HG03442 (cell line): ENCODE results near the gene ZWILCH.
A peak's percentile ranks its signal among the peaks of the same experiment; 100 is the strongest.
"Not testable (repeated sequence)": the region's sequence is repeated elsewhere in the genome, so short reads cannot be mapped to it uniquely, and the experiment has no call there.

Experiments
- ATAC-seq: cut with Tn5 transposase; IDR thresholded peaks from one replicate; pipeline ENCODE4 v1.9.1; 2021; ENCODE audit warnings: mild to moderate bottlenecking, moderate library complexity; ENCODE audit not compliant: unreplicated experiment

Gene ZWILCH

GRCh38 chr15:66504563-66505429 lies at the start of gene ZWILCH, which contains the start of gene RPL4:
Gene ZWILCH, plus strand, starts transcription at chr15:66505326. Its CDS starts 13 bp downstream, at chr15:66505339.
Gene RPL4, minus strand, starts transcription at chr15:66504855. Its CDS starts 65 bp downstream, at chr15:66504790.
- ATAC-seq = peak; percentile 66

- ATAC-seq = no peak
Measured at GRCh38 chr15:66456211-66456610, 48.9 kb upstream of the ZWILCH start.

GRCh38 chr15:66459818-66460615 lies 45.1 kb upstream of the ZWILCH start:
- ATAC-seq = no peak

DNA sequence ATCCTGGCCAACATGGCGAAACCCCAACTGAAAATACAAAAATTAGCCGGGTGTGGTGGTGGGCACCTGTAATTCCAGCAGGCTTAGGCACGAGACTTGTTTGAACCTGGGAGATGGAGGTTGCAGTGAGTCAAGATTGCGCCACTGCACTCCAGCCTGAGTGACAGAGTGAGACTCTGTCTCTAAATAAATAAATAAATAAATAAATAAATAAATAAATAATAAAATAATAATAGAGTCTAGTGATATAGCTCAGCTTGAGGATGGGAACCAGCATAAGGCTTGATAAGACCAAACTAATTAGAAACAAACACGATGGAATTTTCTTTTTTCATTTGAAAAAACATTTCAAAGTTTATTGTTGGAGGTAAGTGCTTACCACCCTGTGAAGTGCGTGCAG lies 43.8 kb upstream of the ZWILCH start:
- not testable (repeated sequence) for ATAC-seq

GRCh38 chr15:66461917-66462316 lies 43.2 kb upstream of the ZWILCH start:
- no peak for ATAC-seq

DNA sequence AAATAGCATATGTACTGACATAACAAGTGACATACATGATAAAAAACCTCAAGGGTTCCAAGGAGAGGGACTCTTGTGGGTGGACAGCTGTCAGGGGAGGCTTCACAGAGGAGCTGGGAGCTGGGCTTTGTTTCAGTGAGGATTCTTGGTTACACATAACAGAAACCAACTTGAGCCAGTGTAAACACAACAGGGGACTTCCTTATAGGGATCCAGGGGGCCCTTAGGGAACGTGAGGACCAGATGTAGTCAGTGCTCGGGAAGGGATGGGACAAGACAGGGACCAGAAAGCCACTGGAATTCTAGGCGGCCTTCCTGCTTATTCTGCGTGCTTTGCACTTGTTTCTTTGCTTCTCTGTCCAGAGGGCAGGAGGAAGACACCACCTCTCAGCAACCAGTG lies 42.5 kb upstream of the ZWILCH start:
- ATAC-seq = no peak

- not testable (repeated sequence) for ATAC-seq
Measured at GRCh38 chr15:66465294-66465693, 39.8 kb upstream of the ZWILCH start.

- not testable (repeated sequence) for ATAC-seq
Measured at GRCh38 chr15:66467162-66468040, 37.7 kb upstream of the ZWILCH start.

- ATAC-seq = not testable (repeated sequence)
Measured at GRCh38 chr15:66470825-66471224, 34.3 kb upstream of the ZWILCH start.

DNA sequence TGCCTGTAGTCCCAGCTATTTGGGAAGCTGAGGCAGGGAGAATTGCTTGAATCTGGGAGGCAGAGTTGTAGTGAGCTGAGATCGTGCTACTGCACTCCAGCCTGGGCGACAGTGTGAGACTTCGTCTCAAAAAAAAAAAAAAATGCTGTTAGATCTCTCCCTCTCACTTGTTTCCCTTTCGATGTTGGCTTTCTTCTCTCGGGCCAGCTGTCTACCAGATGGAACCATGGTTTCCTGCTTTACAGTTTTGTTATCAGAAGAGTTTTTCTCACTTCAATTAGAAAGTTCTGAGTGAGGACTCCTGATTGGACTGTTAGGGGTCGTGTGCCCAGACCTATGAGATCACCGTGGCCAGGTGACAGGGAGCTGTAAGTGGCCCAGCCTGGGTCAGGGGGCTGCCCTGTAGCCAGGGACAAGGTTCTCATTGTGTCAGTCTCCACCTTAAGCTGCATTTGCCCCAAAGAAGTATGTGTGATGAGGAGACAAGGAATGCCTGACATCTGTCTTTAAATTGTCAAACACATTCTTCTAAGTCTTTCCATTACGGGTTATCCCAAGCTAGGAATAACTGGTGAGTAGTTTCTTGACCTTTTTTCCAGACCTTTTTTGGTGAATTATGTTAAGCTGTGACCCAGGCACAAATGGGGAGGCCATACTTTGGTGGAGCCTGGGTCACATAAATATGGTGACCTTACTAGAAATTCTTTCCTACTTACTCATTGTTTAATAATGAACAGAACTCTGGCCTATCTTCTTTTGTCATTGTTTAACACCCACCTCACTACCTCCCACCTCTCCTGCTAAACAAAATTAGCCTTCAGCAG lies 32.7 kb upstream of the ZWILCH start:
- peak; percentile 83 for ATAC-seq

DNA sequence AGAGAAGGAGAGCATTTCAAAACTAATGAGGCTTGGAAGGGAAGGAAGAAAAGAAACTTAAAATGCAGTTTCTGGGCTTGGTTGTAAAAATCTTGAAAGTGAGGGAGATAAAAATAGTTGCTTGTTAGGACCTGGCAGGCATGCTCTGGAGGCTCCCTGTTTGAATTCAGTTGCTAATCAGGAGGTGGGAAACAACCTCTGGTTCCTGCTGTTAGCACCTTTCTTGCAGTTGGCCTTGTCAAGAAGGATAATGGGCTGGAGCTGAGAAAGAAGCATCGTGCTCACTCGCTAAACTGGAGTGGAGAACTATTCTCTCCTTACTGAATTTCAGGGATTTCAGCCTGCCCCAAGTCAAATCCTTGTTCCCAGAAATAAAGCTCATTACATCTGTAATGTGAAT lies 31.0 kb upstream of the ZWILCH start:
- ATAC-seq = no peak

DNA sequence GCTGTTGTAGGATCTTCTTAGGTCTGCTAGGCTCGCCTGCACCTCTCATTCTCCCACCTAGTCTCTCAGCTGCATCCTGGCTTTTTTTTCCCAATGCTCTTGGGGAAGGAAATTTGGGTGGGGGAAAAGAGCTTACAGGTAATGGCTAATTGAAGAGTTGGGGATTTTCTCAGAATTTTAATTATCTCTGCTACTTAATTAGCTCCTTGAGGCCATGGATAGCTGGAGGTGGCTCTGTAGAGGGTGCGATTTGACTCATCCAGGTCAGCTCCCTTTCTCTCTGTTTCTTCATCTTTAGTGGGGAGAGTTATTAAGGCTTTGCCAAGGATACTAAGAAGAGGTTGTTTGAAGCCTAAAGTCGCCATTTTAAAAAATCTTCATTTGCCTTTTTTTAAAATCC lies 30.2 kb upstream of the ZWILCH start:
- no peak for ATAC-seq

GRCh38 chr15:66476535-66476934 lies 28.6 kb upstream of the ZWILCH start:
- no peak for ATAC-seq

DNA sequence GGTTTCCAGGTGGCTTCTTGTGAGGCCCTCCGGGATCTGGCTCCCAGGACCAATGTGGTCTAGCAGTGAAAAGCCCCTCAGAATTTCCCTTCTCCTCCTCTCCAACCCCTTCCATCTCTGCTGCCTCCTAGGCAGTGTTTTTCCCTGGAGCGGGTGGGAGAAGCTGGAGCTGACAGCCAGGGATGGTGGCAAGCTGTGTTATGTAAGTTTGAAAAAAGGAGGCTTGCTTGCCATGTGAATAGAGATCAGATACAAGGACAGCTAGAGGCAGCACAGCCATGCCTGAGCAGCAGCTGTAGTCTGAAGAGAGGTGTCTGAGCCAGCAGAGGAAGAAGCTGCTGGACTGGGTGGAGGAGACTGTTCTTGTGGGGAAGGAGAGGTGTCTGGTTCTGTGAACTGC lies 28.1 kb upstream of the ZWILCH start:
- no peak for ATAC-seq

GRCh38 chr15:66480267-66480666 lies 24.9 kb upstream of the ZWILCH start:
- ATAC-seq = no peak

GRCh38 chr15:66481107-66481856 lies 23.8 kb upstream of the ZWILCH start:
- ATAC-seq = no peak

DNA sequence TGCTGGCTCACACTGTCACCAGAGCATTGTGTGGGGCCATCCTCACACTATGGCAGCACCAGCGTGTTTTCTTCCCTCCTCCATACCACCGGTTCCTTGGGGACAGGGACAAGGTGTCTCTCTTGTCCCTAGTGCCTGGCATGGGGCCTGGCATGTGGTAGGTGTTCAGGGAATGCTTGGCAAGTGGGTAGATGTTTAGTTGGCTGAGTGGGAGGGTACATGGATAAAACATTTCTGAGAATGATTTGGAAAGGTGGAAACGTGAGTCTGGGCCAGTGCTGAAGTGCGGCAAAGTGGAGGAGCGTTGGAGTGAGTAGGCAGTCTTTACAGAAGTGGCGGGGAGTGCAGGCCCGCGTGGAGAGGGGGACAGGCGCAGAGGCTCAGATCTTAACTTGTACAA lies 22.6 kb upstream of the ZWILCH start:
- ATAC-seq = no peak

DNA sequence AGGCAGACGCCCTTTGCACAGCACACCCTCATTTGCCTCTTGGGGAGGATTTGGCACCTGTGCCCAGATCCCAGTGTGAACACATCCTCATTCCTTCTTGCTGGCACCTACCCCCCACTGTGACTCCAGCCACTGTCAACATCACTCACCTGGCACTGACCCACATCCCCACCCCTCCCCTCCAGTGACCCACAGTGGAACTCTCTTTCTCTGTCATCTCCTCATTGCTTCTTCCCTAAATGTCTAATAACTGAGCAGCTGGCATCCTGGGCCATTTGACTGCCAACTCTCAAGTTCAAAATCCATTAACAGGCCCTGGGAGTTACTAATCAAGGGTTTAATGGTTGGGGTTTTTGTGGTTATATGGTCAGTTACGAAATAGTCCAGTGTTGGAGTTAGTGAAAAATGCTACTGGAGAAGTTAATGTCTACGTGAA lies 22.0 kb upstream of the ZWILCH start:
- ATAC-seq = no peak

DNA sequence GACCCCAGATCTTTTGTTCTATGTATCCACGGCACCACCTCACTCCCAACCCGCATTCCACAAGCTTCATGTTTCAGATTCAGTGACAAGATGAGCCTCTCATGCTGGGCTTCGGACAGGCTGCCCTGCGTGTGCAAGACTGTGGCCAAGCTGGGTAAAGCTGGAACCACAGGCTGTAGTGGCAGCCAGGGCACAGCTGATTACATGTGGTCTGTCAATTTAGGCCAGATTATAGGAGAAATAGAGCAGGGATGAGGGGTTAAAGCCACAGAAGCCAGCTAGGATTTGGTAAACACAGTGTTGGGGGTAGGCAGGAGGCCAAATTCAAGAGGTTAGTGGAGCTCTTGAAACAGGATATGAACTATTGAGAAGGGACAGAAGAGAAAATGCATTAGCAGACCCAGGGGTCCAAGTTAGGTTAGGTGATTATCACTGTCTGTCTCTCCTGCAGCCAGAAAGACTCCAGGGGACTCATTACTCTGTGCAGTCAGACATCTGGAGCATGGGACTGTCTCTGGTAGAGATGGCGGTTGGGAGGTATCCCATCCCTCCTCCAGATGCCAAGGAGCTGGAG lies 20.5 kb upstream of the ZWILCH start:
- no peak for ATAC-seq
